Hepatocyte (in vitro differentiated cells): ENCODE results near the gene POLR3B. TPM values are rescaled to one million over a fixed set of nuclear protein-coding genes. Genes with fewer than 3 reads are reported as not detected.

Source experiments
- DNase-seq: peaks from one replicate; pipeline ENCODE4 v3.0.0-alpha.2; 2016; ENCODE audit warnings: low spot score
- H2AFZ ChIP-seq: fragments of 200-600 bp; sonication (generic); 2 replicates; pipeline ENCODE4 v1.6.0; 2016; ENCODE audit warnings: antibody characterized with exemption, mild to moderate bottlenecking
- H3K27ac ChIP-seq: fragments of 200-600 bp; sonication (generic); 2 replicates; pipeline ENCODE4 v1.5.1; 2016; ENCODE audit warnings: mild to moderate bottlenecking
- H3K27me3 ChIP-seq: fragments of 200-600 bp; sonication (generic); 2 replicates; pipeline ENCODE4 v1.6.1; 2016
- H3K36me3 ChIP-seq: fragments of 200-600 bp; sonication (generic); replicated peaks from 2 replicates; pipeline ENCODE4 v1.5.1; 2016; ENCODE audit warnings: low read depth; ENCODE audit not compliant: insufficient read depth
- H3K4me1 ChIP-seq: fragments of 200-600 bp; sonication (generic); 2 replicates; pipeline ENCODE4 v1.5.1; 2016; ENCODE audit warnings: mild to moderate bottlenecking, moderate library complexity; ENCODE audit not compliant: insufficient read depth
- H3K4me2 ChIP-seq: fragments of 200-600 bp; sonication (generic); 2 replicates; pipeline ENCODE4 v1.6.0; 2016
- H3K4me3 ChIP-seq: fragments of 200-600 bp; sonication (generic); 2 replicates; pipeline ENCODE4 v1.5.1; 2016; ENCODE audit warnings: mild to moderate bottlenecking
- H3K79me2 ChIP-seq: fragments of 200-600 bp; sonication (generic); 2 replicates; pipeline ENCODE4 v1.6.0; 2017; ENCODE audit warnings: mild to moderate bottlenecking
- H3K9me2 ChIP-seq: fragments of 200-600 bp; sonication (generic); replicated peaks from 2 replicates; pipeline ENCODE4 v1.6.0; 2017; ENCODE audit warnings: mild to moderate bottlenecking; ENCODE audit not compliant: insufficient read depth
- H3K9me3 ChIP-seq: fragments of 200-600 bp; sonication (generic); 2 replicates; pipeline ENCODE4 v1.5.1; 2016; ENCODE audit warnings: low read depth, mild to moderate bottlenecking
- H4K20me1 ChIP-seq: fragments of 200-600 bp; sonication (generic); 2 replicates; pipeline ENCODE4 v1.6.0; 2016; ENCODE audit warnings: mild to moderate bottlenecking; ENCODE audit not compliant: insufficient read depth, poor library complexity, severe bottlenecking
- EZH2 ChIP-seq: fragments of 200-600 bp; sonication (generic); IDR thresholded peaks from 2 replicates; pipeline ENCODE4 v1.6.1; 2016; ENCODE audit warnings: antibody characterized with exemption, mild to moderate bottlenecking, borderline replicate concordance
- EZH2phosphoT487 ChIP-seq: fragments of 200-600 bp; sonication (generic); IDR thresholded peaks from one replicate; pipeline ENCODE4 v1.6.1; 2018; ENCODE audit warnings: antibody characterized with exemption, mild to moderate bottlenecking, low read depth, moderate library complexity; ENCODE audit not compliant: unreplicated experiment, severe bottlenecking
- WGBS: methylation state at CpG from one replicate; pipeline ENCODE4 v1.1.6; 2016; ENCODE audit warnings: low lambda C conversion rate; ENCODE audit errors: missing lambda C conversion rate; 5-methylcytosine and 5-hydroxymethylcytosine counted together
- polyA plus RNA-seq: library from polyadenylated mRNA; unstranded; fragments of >200 nt; fragmentation: Nextera tagmentation; extraction: Ambion mirVana; gene quantifications from 2 replicates; pipeline ENCODE4 v1.2.1, GENCODE V29; 2016
- total RNA-seq: library from RNA; depleted of rRNA; stranded (reverse); fragments of >200 nt; gene quantifications from 2 replicates; pipeline ENCODE4 v1.2.3, GENCODE V29; 2014
- TF ChIP-seq, protein P1 (sequence below): fragments of 200-600 bp; sonication (generic); IDR thresholded peaks from 2 replicates; pipeline ENCODE4 v1.5.1; 2016; ENCODE audit warnings: antibody characterized with exemption, mild to moderate bottlenecking; ENCODE audit not compliant: poor library complexity

The POLR3B gene
- total RNA-seq (9.6 and 10.4 TPM in 2 replicates), polyA plus RNA-seq (8.1 and 8.4 TPM in 2 replicates)

DNA sequence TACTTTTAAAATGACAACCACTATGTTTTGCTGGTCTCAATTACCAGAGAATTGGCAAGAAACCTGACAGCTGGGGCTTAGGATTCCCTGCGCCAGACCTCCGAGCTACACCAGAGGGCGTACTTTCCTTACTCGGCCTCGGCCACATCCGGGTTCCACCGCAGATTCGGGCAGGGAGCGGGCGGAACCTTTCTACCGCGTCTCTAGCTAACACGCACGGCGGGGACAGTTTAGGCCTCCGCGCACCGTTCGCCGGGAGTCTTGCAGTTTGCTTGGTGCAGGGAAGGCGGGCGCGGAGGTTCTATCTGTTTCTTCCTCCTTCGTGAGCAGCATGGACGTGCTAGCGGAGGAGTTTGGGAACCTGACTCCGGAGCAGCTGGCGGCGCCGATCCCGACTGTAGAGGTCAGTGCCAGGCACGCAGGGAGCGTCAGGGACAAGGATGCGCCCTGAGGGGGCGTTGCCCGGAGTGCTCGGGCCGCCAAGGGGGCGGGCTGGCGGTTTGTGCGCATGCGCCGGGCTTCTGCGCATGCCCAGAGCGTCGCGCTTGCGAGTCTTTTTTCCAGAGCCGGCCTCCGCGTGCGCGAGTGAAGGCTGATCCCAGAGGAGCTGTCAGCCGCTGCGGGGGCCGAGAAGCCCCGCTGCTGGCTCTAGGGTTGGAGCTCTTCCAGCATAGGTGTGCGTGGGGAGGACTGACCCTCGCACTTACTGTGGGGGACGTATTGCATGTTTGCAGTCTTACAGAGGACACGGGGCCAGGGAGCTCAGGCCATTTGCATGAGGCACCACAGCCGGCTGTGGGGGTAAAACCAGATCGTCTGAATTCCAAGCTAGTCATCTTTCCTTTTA lies at the start of gene POLR3B:
POLR3B (plus strand) TSS at position 200 of the 847 bp plus-strand sequence; CDS start at position 332, 132 bp downstream.
- TF ChIP-seq EZH2 (no peak), EZH2phosphoT487 (no peak)
- TF ChIP-seq, protein P1, sequence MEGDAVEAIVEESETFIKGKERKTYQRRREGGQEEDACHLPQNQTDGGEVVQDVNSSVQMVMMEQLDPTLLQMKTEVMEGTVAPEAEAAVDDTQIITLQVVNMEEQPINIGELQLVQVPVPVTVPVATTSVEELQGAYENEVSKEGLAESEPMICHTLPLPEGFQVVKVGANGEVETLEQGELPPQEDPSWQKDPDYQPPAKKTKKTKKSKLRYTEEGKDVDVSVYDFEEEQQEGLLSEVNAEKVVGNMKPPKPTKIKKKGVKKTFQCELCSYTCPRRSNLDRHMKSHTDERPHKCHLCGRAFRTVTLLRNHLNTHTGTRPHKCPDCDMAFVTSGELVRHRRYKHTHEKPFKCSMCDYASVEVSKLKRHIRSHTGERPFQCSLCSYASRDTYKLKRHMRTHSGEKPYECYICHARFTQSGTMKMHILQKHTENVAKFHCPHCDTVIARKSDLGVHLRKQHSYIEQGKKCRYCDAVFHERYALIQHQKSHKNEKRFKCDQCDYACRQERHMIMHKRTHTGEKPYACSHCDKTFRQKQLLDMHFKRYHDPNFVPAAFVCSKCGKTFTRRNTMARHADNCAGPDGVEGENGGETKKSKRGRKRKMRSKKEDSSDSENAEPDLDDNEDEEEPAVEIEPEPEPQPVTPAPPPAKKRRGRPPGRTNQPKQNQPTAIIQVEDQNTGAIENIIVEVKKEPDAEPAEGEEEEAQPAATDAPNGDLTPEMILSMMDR = peak; percentile 93

DNA sequence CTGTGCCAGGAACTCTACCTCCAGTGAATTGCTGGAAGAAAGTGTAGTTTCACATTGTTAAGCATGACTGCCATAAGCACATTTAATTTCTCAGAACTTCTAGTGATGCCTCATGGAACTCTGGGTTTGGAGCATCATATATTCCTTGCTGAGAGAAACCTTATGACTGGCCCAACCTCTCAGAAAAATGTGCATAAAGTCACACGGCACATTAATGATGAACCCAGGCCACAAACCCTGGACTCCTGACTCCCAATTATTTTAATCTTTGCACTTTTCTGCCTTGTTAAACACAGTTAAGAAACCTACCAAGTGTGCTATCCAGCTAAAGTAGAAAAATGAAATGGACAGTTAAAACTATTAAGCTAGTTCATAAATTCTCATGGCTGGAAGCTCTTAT lies 49.4 kb upstream of the POLR3B start:
- H2AFZ ChIP-seq = no peak overlapping the region
- H3K27me3 ChIP-seq = no peaks in the 10 kb centered on the region
- H4K20me1 ChIP-seq = no peaks in the 10 kb centered on the region
- peak; percentile 31 for DNase-seq
- H3K4me1 ChIP-seq = peaks cover 47% of the 10 kb centered on the region
- peak overlapping the region; percentile 63 for H3K4me2 ChIP-seq
- no peak overlapping the region for H3K4me3 ChIP-seq
- peak overlapping the region; percentile 85 for H3K27ac ChIP-seq
- H3K9me3 ChIP-seq = no peaks in the 10 kb centered on the region
- peaks cover 24% of the 10 kb centered on the region for H3K79me2 ChIP-seq
- 72% methylated on average over 1 of the region's 1 CpG for WGBS
- no peaks in the 10 kb centered on the region for H3K36me3 ChIP-seq
- H3K9me2 ChIP-seq = no peaks in the 10 kb centered on the region
- TF ChIP-seq, protein P1 = no peak
- TF ChIP-seq EZH2phosphoT487 (no peak), EZH2 (no peak)

More for the DNA sequence above, at the start of gene POLR3B:
- H3K4me1 ChIP-seq = peaks cover 20% of the 10 kb centered on the region
- H3K36me3 ChIP-seq = no peaks in the 10 kb centered on the region
- H3K27me3 ChIP-seq = no peaks in the 10 kb centered on the region
- DNase-seq = peak; percentile 97
- peak within 1 kb of the TSS; percentile 82 for H2AFZ ChIP-seq
- H4K20me1 ChIP-seq = no peaks in the 10 kb centered on the region
- H3K9me2 ChIP-seq = no peaks in the 10 kb centered on the region
- no peaks in the 10 kb centered on the region for H3K9me3 ChIP-seq
- H3K27ac ChIP-seq = peak within 1 kb of the TSS; percentile 96
- peaks cover 27% of the 10 kb centered on the region for H3K79me2 ChIP-seq
- H3K4me3 ChIP-seq = peak within 1 kb of the TSS; percentile 74
- under 1% methylated on average over 61 of the region's 63 CpGs for WGBS
- peak within 1 kb of the TSS; percentile 77 for H3K4me2 ChIP-seq

DNA sequence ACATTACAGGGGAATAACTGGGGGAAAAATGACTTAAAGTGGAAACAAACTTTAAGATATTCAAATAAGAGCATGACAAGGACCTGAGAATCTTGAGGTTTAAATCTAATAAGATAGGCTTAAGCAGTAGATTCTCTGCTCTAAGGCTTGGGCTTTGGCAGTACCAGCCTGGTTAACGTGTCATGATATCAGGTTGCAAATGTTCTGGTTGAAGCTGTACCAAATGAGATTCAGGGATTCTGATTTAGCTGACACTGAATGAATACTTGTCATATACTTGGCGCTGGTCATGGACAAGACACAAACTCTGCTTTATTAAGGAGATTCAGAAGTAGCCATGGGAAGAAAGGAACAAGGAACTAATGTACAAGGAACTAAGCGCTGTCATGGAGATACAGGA lies 48.9 kb upstream of the POLR3B start:
- TF ChIP-seq, protein P1 = no peak
- TF ChIP-seq EZH2 (no peak), EZH2phosphoT487 (no peak)
- peaks cover 23% of the 10 kb centered on the region for H3K79me2 ChIP-seq
- H3K9me3 ChIP-seq = no peaks in the 10 kb centered on the region
- peaks cover 47% of the 10 kb centered on the region for H3K4me1 ChIP-seq
- H3K4me2 ChIP-seq = peak overlapping the region; percentile 63
- no peak overlapping the region for H2AFZ ChIP-seq
- H4K20me1 ChIP-seq = no peaks in the 10 kb centered on the region
- DNase-seq = no peak
- no peak overlapping the region for H3K4me3 ChIP-seq
- H3K27me3 ChIP-seq = no peaks in the 10 kb centered on the region
- no peaks in the 10 kb centered on the region for H3K36me3 ChIP-seq
- 87% methylated on average over 3 of the region's 3 CpGs for WGBS
- peak overlapping the region; percentile 85 for H3K27ac ChIP-seq
- H3K9me2 ChIP-seq = no peaks in the 10 kb centered on the region
